NCI-H460 (cell line): ENCODE measurements around the gene ESRP2. TPM values are rescaled to one million over a fixed set of nuclear protein-coding genes. Genes with fewer than 3 reads are reported as not detected.

ENCODE experiments used
- DNase-seq: peaks from one replicate; pipeline ENCODE4 v3.0.0-alpha.2; 2016; ENCODE audit warnings: low read depth; ENCODE audit errors: extremely low read depth
- total RNA-seq: library from RNA; depleted of rRNA; stranded (reverse); fragments of >200 nt; shearing (Covaris generic); gene quantifications from 2 replicates; pipeline ENCODE4 v1.2.3, GENCODE V29; 2014

Gene ESRP2
- total RNA-seq, 1 experiment from 2014 or later, result 0.27 TPM

- DNase-seq, result no peak
These were observed 8.6 kb downstream of the ESRP2 start for GRCh38 chr16:68227183-68227793.

- DNase-seq, result no peak
These were observed 9.8 kb downstream of the ESRP2 start for GRCh38 chr16:68226116-68226515.

- DNase-seq, result no peak
These were observed 12.9 kb downstream of the ESRP2 start for GRCh38 chr16:68223072-68223471.

GRCh38 chr16:68219725-68220351 is 16.1 kb downstream of the ESRP2 start:
- no peak for DNase-seq

- no peak for DNase-seq
These were observed 18.4 kb downstream of the ESRP2 start for GRCh38 chr16:68217506-68217905.

GRCh38 chr16:68216240-68216639 is 19.7 kb downstream of the ESRP2 start:
- DNase-seq, result no peak

GRCh38 chr16:68215302-68215701 is 20.6 kb downstream of the ESRP2 start:
- DNase-seq, result no peak

GRCh38 chr16:68214726-68215125 is 21.2 kb downstream of the ESRP2 start:
- no peak for DNase-seq

GRCh38 chr16:68206245-68206644 is 29.7 kb downstream of the ESRP2 start:
- no peak for DNase-seq

GRCh38 chr16:68202091-68202519 is 33.8 kb downstream of the ESRP2 start:
- DNase-seq, result no peak

- DNase-seq, result peak; percentile 19
These were observed 35.7 kb downstream of the ESRP2 start for GRCh38 chr16:68200088-68200783.

GRCh38 chr16:68197250-68197649 is 38.7 kb downstream of the ESRP2 start:
- no peak for DNase-seq

- no peak for DNase-seq
These were observed 41.7 kb downstream of the ESRP2 start for GRCh38 chr16:68194251-68194650.

- no peak for DNase-seq
These were observed 45.0 kb downstream of the ESRP2 start for GRCh38 chr16:68190736-68191510.

- no peak for DNase-seq
These were observed 45.8 kb downstream of the ESRP2 start for GRCh38 chr16:68190081-68190480.

- DNase-seq, result no peak
These were observed 47.8 kb downstream of the ESRP2 start for GRCh38 chr16:68188170-68188569.

- no peak for DNase-seq
These were observed 48.4 kb downstream of the ESRP2 start for GRCh38 chr16:68187505-68187904.

GRCh38 chr16:68186877-68187276 is 49.0 kb downstream of the ESRP2 start:
- no peak for DNase-seq

- no peak for DNase-seq
These were observed 52.9 kb downstream of the ESRP2 start for GRCh38 chr16:68183046-68183445.

GRCh38 chr16:68179855-68180254 is 56.1 kb downstream of the ESRP2 start:
- no peak for DNase-seq

- no peak for DNase-seq
These were observed 56.6 kb downstream of the ESRP2 start for GRCh38 chr16:68179196-68179795.
